ENCODE data around the gene DNAH12. TPM values are rescaled to one million over a fixed set of nuclear protein-coding genes. Genes with fewer than 3 reads are reported as not detected.

The DNAH12 gene
- total and polyA plus RNA-seq, 4 donors: 0.05 to 0.08 (median 0.08) TPM; not detected in 1

DNA sequence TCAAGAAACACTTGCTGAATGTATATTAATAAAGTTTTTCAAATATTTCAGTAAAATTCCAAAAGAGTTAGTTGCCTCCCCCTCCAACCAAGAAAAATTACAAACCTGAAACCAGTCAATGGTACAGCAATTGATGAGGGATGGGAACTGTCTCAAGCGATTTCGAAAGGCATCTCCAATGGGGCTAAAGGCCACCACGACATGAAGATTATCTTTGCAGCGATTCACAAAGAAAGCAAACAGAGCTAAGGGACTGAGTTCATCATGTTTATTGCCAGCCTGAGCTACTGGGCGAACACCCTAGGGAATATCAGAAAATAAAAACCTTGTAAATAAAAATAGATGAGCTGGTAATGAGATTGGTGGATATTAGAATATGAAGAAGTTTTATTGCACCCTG is 152.4 kb downstream of the DNAH12 start:
- Histone ChIP-seq H3K9ac (ENCODE audit: low read depth in 1 of 2, low read length in 2 of 2) (no peak overlapping the region), H3K27me3 (ENCODE audit: control insufficient read depth in 4 of 4, insufficient read depth in 4 of 4, low read length in 3 of 4) (no peaks in the 10 kb centered on the region), H3K4me1 (ENCODE audit: control insufficient read depth in 4 of 4, insufficient read depth in 4 of 4, low read length in 3 of 4) (no peaks in the 10 kb centered on the region), H3K36me3 (ENCODE audit: control insufficient read depth in 4 of 4, insufficient read depth in 3 of 4, low read depth in 1 of 4, low read length in 3 of 4) (no peaks in the 10 kb centered on the region), H3K4me3 (ENCODE audit: low read depth in 1 of 3, low read length in 3 of 3) (no peak overlapping the region), H3K27ac (ENCODE audit: low read depth in 1 of 2, low read length in 2 of 2) (no peak overlapping the region), H3K9me3 (ENCODE audit: control insufficient read depth in 4 of 4, low read length in 3 of 4) (no peaks in the 10 kb centered on the region)
- TF ChIP-seq MAX (IDR thresholded peaks at IDR 0.05) (no peak), HNF4G (IDR thresholded peaks at IDR 0.05) (no peak), TAF1 (conservative IDR thresholded peaks at IDR 0.05) (no peak), YY1 (IDR thresholded peaks at IDR 0.05) (no peak), SP1 (IDR thresholded peaks at IDR 0.05) (no peak), HNF4A (conservative IDR thresholded peaks at IDR 0.05) (no peak), NR2F2 (IDR thresholded peaks at IDR 0.05) (no peak), EGR1 (IDR thresholded peaks at IDR 0.05; ENCODE audit: low read depth in 2 of 2) (no peak), REST (IDR thresholded peaks at IDR 0.05) (no peak), GABPA (IDR thresholded peaks at IDR 0.05 in 1 of 2, conservative IDR thresholded peaks at IDR 0.05 in 1 of 2) (no peak), RAD21 (IDR thresholded peaks at IDR 0.05) (no peak), RXRA (IDR thresholded peaks at IDR 0.05) (no peak)
- TF ChIP-seq, protein P1, sequence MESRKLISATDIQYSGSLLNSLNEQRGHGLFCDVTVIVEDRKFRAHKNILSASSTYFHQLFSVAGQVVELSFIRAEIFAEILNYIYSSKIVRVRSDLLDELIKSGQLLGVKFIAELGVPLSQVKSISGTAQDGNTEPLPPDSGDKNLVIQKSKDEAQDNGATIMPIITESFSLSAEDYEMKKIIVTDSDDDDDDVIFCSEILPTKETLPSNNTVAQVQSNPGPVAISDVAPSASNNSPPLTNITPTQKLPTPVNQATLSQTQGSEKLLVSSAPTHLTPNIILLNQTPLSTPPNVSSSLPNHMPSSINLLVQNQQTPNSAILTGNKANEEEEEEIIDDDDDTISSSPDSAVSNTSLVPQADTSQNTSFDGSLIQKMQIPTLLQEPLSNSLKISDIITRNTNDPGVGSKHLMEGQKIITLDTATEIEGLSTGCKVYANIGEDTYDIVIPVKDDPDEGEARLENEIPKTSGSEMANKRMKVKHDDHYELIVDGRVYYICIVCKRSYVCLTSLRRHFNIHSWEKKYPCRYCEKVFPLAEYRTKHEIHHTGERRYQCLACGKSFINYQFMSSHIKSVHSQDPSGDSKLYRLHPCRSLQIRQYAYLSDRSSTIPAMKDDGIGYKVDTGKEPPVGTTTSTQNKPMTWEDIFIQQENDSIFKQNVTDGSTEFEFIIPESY (IDR thresholded peaks at IDR 0.05): no peak
- DNase-seq (ENCODE audit: low spot score): no peak
- 45% methylated on average over 5 of the region's 5 CpGs for WGBS

DNA sequence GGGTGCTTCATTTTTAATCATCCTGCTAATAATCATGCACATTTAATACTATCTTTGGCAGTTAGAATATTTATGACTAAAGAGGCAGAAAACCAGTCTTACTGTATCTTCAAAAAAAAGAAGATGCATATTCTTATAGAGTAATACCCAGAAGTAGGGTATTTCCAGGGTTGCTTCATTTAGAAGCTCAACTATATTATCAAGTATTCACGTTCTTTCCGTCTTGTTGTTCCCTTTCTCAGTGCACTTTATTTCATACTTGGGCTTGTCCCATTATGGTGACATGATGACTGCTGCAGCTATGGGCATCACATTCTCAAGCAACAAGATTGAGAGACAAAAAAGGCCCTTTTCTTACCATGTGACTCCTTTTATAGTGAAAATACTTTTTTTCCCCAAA is 154.9 kb downstream of the DNAH12 start:
- no peaks in the 10 kb centered on the region for H3K27me3 ChIP-seq (ENCODE audit: control insufficient read depth in 4 of 4, insufficient read depth in 4 of 4, low read length in 3 of 4)
- no peak overlapping the region for H3K27ac ChIP-seq (ENCODE audit: low read depth in 1 of 2, low read length in 2 of 2)
- no peak for DNase-seq (ENCODE audit: low spot score)
- no peak overlapping the region for H3K9ac ChIP-seq (ENCODE audit: low read depth in 1 of 2, low read length in 2 of 2)
- H3K36me3 ChIP-seq (ENCODE audit: control insufficient read depth in 4 of 4, insufficient read depth in 3 of 4, low read depth in 1 of 4, low read length in 3 of 4): no peaks in the 10 kb centered on the region
- H3K9me3 ChIP-seq (ENCODE audit: control insufficient read depth in 4 of 4, low read length in 3 of 4): no peaks in the 10 kb centered on the region
- H3K4me1 ChIP-seq (ENCODE audit: control insufficient read depth in 4 of 4, insufficient read depth in 4 of 4, low read length in 3 of 4): no peaks in the 10 kb centered on the region
- WGBS: 83% methylated on average over 2 of the region's 2 CpGs
- no peak for TF ChIP-seq REST (IDR thresholded peaks at IDR 0.05)
- TF ChIP-seq HNF4G (IDR thresholded peaks at IDR 0.05): no peak
- TF ChIP-seq CTCF (IDR thresholded peaks at IDR 0.05; ENCODE audit: low read depth, low read length, missing input control): no peak
- TF ChIP-seq SP1 (IDR thresholded peaks at IDR 0.05): no peak
- no peak for TF ChIP-seq RXRA (IDR thresholded peaks at IDR 0.05)
- TF ChIP-seq GABPA (IDR thresholded peaks at IDR 0.05 in 1 of 2, conservative IDR thresholded peaks at IDR 0.05 in 1 of 2): no peak
- TF ChIP-seq, protein P1 (IDR thresholded peaks at IDR 0.05): no peak
- TF ChIP-seq FOXA2 (IDR thresholded peaks at IDR 0.05): no peak
- TF ChIP-seq YY1 (IDR thresholded peaks at IDR 0.05): no peak
- TF ChIP-seq FOXA1 (IDR thresholded peaks at IDR 0.05): no peak
- TF ChIP-seq NR2F2 (IDR thresholded peaks at IDR 0.05): no peak
- no peak for TF ChIP-seq EGR1 (IDR thresholded peaks at IDR 0.05; ENCODE audit: low read depth in 2 of 2)
- TF ChIP-seq JUND (IDR thresholded peaks at IDR 0.05): no peak
- TF ChIP-seq TAF1 (conservative IDR thresholded peaks at IDR 0.05): no peak
- no peak overlapping the region for H3K4me3 ChIP-seq (ENCODE audit: low read depth in 1 of 3, low read length in 3 of 3)
